PC-9 (cell line): Measurements from ENCODE around the gene LRRTM4. TPM values are rescaled to one million over a fixed set of nuclear protein-coding genes. Genes with fewer than 3 reads are reported as not detected.

Experiments
- Bru-seq: library from RNA; stranded (reverse); fragments of 400-500 nt; gene quantifications from one replicate; lab custom pipeline; 2021; lab: Mats Ljungman, UMichigan
- BruChase-seq, 2 experiments: library from RNA; stranded (reverse); fragments of 400-500 nt; gene quantifications; one replicate each; lab custom pipeline; 2021; lab: Mats Ljungman, UMichigan
- BruUV-seq: library from RNA; stranded (reverse); fragments of 400-500 nt; replicated peaks from 2 replicates; lab custom pipeline; 2021; lab: Mats Ljungman, UMichigan
- CTCF ChIA-PET: fragments of 300-600 bp; sonication (Branson Sonifier 250); formaldehyde crosslinking; loops from one replicate; lab custom pipeline; 2022; ENCODE audit warnings: antibody characterized with exemption; lab: Charles Lee
- POLR2A ChIA-PET: fragments of 300-600 bp; sonication (Branson Sonifier 250); formaldehyde crosslinking; loops from one replicate; lab custom pipeline; 2022; ENCODE audit warnings: antibody characterized with exemption; ENCODE audit not compliant: unreplicated experiment; lab: Charles Lee
- DNase-seq, 2 experiments: peaks; one replicate each; pipeline versions ENCODE4 v3.0.0 to v3.0.0-alpha.2; 2015 to 2022; ENCODE audit warnings: mixed read lengths in 1 of 2
- H2AFZ ChIP-seq: fragments of 200-600 bp; sonication (generic); 2 replicates; pipeline ENCODE4 v1.8.1; 2017; ENCODE audit warnings: antibody characterized with exemption
- H3F3A ChIP-seq: fragments of 200-600 bp; sonication (generic); 2 replicates; pipeline ENCODE4 v1.8.1; 2017; ENCODE audit warnings: antibody characterized with exemption, mild to moderate bottlenecking, low read depth; ENCODE audit not compliant: insufficient read depth
- H3K27ac ChIP-seq: fragments of 200-600 bp; sonication (generic); 2 replicates; pipeline ENCODE4 v1.6.1; 2016; ENCODE audit warnings: mixed run types
- H3K27me3 ChIP-seq: fragments of 200-600 bp; sonication (generic); 2 replicates; pipeline ENCODE4 v1.6.1; 2016; ENCODE audit warnings: low read depth, mixed run types; ENCODE audit not compliant: insufficient read depth
- H3K36me3 ChIP-seq: fragments of 200-600 bp; sonication (generic); 2 replicates; pipeline ENCODE4 v1.6.1; 2016; ENCODE audit warnings: low read depth, mixed run types
- H3K4me1 ChIP-seq: fragments of 200-600 bp; sonication (generic); replicated peaks from 2 replicates; pipeline ENCODE4 v1.6.1; 2016; ENCODE audit warnings: mixed run types; ENCODE audit not compliant: insufficient read depth
- H3K4me2 ChIP-seq: fragments of 200-600 bp; sonication (generic); 2 replicates; pipeline ENCODE4 v1.6.1; 2017; ENCODE audit warnings: mixed run types
- H3K4me3 ChIP-seq: fragments of 200-600 bp; sonication (generic); 2 replicates; pipeline ENCODE4 v1.6.1; 2016; ENCODE audit warnings: mixed run types
- H3K79me2 ChIP-seq: fragments of 200-600 bp; sonication (generic); 2 replicates; pipeline ENCODE4 v1.6.1; 2017; ENCODE audit warnings: low read depth, mixed run types
- H3K9me2 ChIP-seq: fragments of 200-600 bp; sonication (generic); 2 replicates; pipeline ENCODE4 v1.8.1; 2017; ENCODE audit warnings: mild to moderate bottlenecking; ENCODE audit not compliant: insufficient read depth
- H3K9me3 ChIP-seq: fragments of 200-600 bp; sonication (generic); 2 replicates; pipeline ENCODE4 v1.8.1; 2016; ENCODE audit warnings: low read depth; ENCODE audit not compliant: insufficient read depth
- H4K20me1 ChIP-seq: fragments of 200-600 bp; sonication (generic); 2 replicates; pipeline ENCODE4 v1.8.1; 2017; ENCODE audit not compliant: insufficient read depth
- EZH2 ChIP-seq: fragments of 200-600 bp; sonication (generic); IDR thresholded peaks from 2 replicates; pipeline ENCODE4 v1.8.0; 2017; ENCODE audit warnings: antibody characterized with exemption, low read depth
- intact Hi-C: fragments of 100-400 bp; cut with micrococcal nuclease; formaldehyde crosslinking; loops from one replicate; pipeline ENCODE4 v1.10.0; 2022; ENCODE audit not compliant: unreplicated experiment
- long read RNA-seq: library from polyadenylated mRNA; stranded (forward); transcript quantifications from one replicate; pipeline ENCODE4 v2.0.0, GENCODE V29; 2022
- total RNA-seq: library from RNA; stranded (reverse); gene quantifications from 2 replicates; pipeline ENCODE4 v1.2.3, GENCODE V29; 2021
- TF ChIP-seq, protein P1 (sequence below): fragments of 200-600 bp; sonication (generic); conservative IDR thresholded peaks from 2 replicates; pipeline ENCODE4 v1.6.1; 2017; ENCODE audit warnings: mixed run types, antibody characterized with exemption, mild to moderate bottlenecking, moderate library complexity

The LRRTM4 gene
- 1.3 and 2.2 TPM in 2 replicates for total RNA-seq
- Bru-seq, nascent RNA: percentile 24 among the genes with signal in this experiment
- percentile 41 among the genes with signal in this experiment for BruChase-seq, experiment 1, labeled RNA remaining after a 2-hour chase
- percentile 40 among the genes with signal in this experiment for BruChase-seq, experiment 2, labeled RNA remaining after a 6-hour chase
- long read RNA-seq: 0 reads

DNA sequence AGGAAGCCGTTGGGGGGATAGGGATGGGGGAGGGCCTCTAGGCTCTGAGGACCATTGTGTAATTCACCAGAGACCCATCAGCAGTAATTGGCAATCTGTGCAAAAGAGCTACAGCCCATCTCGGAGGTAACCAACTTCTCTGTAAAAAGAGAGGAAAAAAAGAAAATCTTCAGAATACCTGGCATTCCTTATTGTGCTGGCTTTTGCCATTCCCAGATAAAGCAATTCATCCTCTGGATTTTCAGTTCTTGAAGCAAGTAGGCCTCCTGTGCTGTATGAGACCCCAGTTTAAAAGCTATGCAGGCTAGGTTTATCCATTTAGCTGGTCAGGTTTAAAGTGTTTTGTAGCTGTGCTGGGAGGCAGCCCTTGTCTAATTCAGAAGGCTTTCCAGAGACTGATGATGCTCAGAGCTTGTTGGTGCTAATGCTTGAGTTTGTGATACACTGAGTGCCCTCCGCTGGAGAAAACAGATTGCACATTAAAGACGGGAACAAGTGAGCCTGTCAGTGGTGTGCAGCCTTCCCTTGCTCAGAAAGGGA, at the start of gene LRRTM4:
TSS of gene LRRTM4 (minus strand) at position 446 of the 540 bp plus-strand sequence.
- Histone ChIP-seq H3K4me1 (no peaks in the 10 kb centered on the region), H3K36me3 (no peaks in the 10 kb centered on the region), H3F3A (no peaks in the 10 kb centered on the region), H3K27me3 (no peaks in the 10 kb centered on the region), H3K9me3 (no peaks in the 10 kb centered on the region), H3K9me2 (no peaks in the 10 kb centered on the region), H2AFZ (no peak within 1 kb of the TSS), H3K4me3 (no peak within 1 kb of the TSS), H3K4me2 (no peak within 1 kb of the TSS), H4K20me1 (no peaks in the 10 kb centered on the region), H3K79me2 (no peaks in the 10 kb centered on the region), H3K27ac (no peak within 1 kb of the TSS)
- intact Hi-C loops: no loop called here
- ChIA-PET POLR2A (no interaction called here), CTCF (no interaction called here)
- BruUV-seq: no TSS peak
- TF ChIP-seq, protein P1, sequence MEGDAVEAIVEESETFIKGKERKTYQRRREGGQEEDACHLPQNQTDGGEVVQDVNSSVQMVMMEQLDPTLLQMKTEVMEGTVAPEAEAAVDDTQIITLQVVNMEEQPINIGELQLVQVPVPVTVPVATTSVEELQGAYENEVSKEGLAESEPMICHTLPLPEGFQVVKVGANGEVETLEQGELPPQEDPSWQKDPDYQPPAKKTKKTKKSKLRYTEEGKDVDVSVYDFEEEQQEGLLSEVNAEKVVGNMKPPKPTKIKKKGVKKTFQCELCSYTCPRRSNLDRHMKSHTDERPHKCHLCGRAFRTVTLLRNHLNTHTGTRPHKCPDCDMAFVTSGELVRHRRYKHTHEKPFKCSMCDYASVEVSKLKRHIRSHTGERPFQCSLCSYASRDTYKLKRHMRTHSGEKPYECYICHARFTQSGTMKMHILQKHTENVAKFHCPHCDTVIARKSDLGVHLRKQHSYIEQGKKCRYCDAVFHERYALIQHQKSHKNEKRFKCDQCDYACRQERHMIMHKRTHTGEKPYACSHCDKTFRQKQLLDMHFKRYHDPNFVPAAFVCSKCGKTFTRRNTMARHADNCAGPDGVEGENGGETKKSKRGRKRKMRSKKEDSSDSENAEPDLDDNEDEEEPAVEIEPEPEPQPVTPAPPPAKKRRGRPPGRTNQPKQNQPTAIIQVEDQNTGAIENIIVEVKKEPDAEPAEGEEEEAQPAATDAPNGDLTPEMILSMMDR: no peak
- TF ChIP-seq EZH2: no peak
- DNase-seq: no peak

DNA sequence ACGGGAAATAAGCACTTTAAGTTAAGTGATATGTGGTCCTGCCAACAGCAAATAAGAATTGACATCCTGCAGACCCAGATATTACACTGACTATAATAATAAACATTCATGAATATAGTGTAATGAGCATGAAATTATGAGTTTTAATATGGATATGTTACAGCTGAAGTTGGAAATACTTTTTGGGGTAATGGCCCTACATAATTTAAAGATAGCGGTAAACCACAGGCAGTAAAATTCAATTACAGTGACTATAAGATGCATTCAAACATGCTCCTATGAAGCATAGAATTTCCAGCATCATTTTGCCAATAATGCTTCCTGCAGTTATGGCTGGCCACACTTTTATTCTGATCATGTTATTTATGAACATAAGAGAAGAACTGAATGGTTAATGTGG, 49.4 kb upstream of the LRRTM4 start:
- intact Hi-C loops: no loop called here
- BruUV-seq: no TSS peak
- CTCF ChIA-PET: no interaction called here

DNA sequence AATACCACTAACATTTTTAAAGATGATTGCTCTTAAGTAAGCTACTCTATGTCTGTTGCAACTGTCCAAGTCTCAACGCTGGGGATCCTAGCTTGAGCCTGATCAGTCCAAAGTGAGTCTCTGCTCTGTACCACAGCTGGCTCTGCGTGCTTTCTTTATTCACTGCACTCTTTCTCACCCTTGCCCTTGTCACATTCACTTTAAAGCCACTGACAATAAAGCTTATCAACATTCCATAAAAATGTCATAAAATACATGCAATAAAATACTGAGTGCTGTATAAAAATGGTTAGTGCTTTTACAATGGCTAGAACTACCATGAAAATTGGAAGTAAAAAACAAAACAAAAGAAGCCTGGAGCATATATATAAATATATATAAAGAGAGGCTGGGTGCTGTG, 45.5 kb upstream of the LRRTM4 start:
- no peak overlapping the region for H2AFZ ChIP-seq
- H3K9me2 ChIP-seq: no peaks in the 10 kb centered on the region
- no peaks in the 10 kb centered on the region for H3K36me3 ChIP-seq
- BruUV-seq: no TSS peak
- no peak overlapping the region for H3K27ac ChIP-seq
- no peaks in the 10 kb centered on the region for H3F3A ChIP-seq
- ChIA-PET POLR2A (interaction anchor here (0.7 kb wide), 1 partner anchor 25 kb away, joined by 6 read pairs; no protein-coding TSS in a partner anchor), CTCF (no interaction called here)
- H3K4me1 ChIP-seq: peaks cover 25% of the 10 kb centered on the region
- H3K79me2 ChIP-seq: no peaks in the 10 kb centered on the region
- H3K27me3 ChIP-seq: no peaks in the 10 kb centered on the region
- TF ChIP-seq, protein P1: no peak
- no peak for TF ChIP-seq EZH2
- H3K4me3 ChIP-seq: no peak overlapping the region
- intact Hi-C loops: no loop called here
- no peak for DNase-seq
- no peaks in the 10 kb centered on the region for H4K20me1 ChIP-seq
- H3K4me2 ChIP-seq: no peak overlapping the region
- no peaks in the 10 kb centered on the region for H3K9me3 ChIP-seq

More for the DNA sequence above, 49.4 kb upstream of the LRRTM4 start:
- Histone ChIP-seq H3K4me3 (no peak overlapping the region), H3K9me3 (no peaks in the 10 kb centered on the region), H3F3A (no peaks in the 10 kb centered on the region), H3K79me2 (no peaks in the 10 kb centered on the region), H3K9me2 (no peaks in the 10 kb centered on the region), H2AFZ (no peak overlapping the region), H3K27me3 (no peaks in the 10 kb centered on the region), H3K36me3 (no peaks in the 10 kb centered on the region), H4K20me1 (no peaks in the 10 kb centered on the region), H3K27ac (no peak overlapping the region), H3K4me2 (no peak overlapping the region), H3K4me1 (peaks cover 13% of the 10 kb centered on the region)
- TF ChIP-seq, protein P1: no peak
- no peak for TF ChIP-seq EZH2
- no peak for DNase-seq
- POLR2A ChIA-PET: interaction anchor here (0.7 kb wide), 1 partner anchor 17 kb away, joined by 3 read pairs; no protein-coding TSS in a partner anchor
